Left ventricle myocardium inferior (tissue), 1 donor: ENCODE results near the gene P4HA2. TPM values are rescaled to one million over a fixed set of nuclear protein-coding genes. Genes with fewer than 3 reads are reported as not detected.
A peak's percentile ranks its signal among the peaks of the same experiment; 100 is the strongest.

Experiments
- DNase-seq: peaks from one replicate; pipeline ENCODE4 v3.0.0-alpha.2; 2020
- H3K27ac ChIP-seq: fragments of 200-600 bp; replicated peaks from 2 replicates; pipeline ENCODE4 v1.8.0; 2021
- H3K27me3 ChIP-seq: fragments of 200-600 bp; 2 replicates; pipeline ENCODE4 v1.8.0; 2021; ENCODE audit warnings: low read depth
- H3K36me3 ChIP-seq: fragments of 200-600 bp; 2 replicates; pipeline ENCODE4 v1.8.0; 2021
- H3K4me1 ChIP-seq: fragments of 200-600 bp; 2 replicates; pipeline ENCODE4 v1.8.0; 2021
- H3K4me3 ChIP-seq: fragments of 200-600 bp; 2 replicates; pipeline ENCODE4 v1.8.0; 2021; ENCODE audit warnings: mild to moderate bottlenecking, moderate library complexity
- H3K9me3 ChIP-seq: fragments of 200-600 bp; replicated peaks from 2 replicates; pipeline ENCODE4 v1.8.0; 2021
- CTCF ChIP-seq: fragments of 200-600 bp; IDR thresholded peaks from 2 replicates; pipeline ENCODE4 v1.8.0; 2021; ENCODE audit warnings: antibody characterized with exemption, mild to moderate bottlenecking, borderline replicate concordance
- intact Hi-C: fragments of 100-400 bp; cut with micrococcal nuclease; formaldehyde crosslinking; loops from one replicate; pipeline ENCODE4 v1.11.0; 2022
- total RNA-seq: library from RNA; stranded (reverse); fragmentation: NEBNext Ultra II Directional; extraction: Animal tissue kit (Norgen Biotek cat#: 25700); gene quantifications from one replicate; pipeline ENCODE4 v1.2.1, GENCODE V29; 2021
- donor health status: DM: no; HTN: yes; CAD: no; lungs with severe emphysema.

Gene P4HA2
- total RNA-seq, 1 donor from 2014 or later: 80.5 TPM

- H3K27me3 ChIP-seq: no peaks in the 10 kb centered on the region
- H3K9me3 ChIP-seq: no peaks in the 10 kb centered on the region
- no peaks in the 10 kb centered on the region for H3K36me3 ChIP-seq
- DNase-seq: no peak
- H3K4me3 ChIP-seq: no peak overlapping the region
- intact Hi-C loops: no loop called here
- H3K27ac ChIP-seq: no peak overlapping the region
- TF ChIP-seq CTCF: no peak
- peaks cover 58% of the 10 kb centered on the region for H3K4me1 ChIP-seq
Observed at GRCh38 chr5:132256086-132256782, 28.6 kb upstream of the P4HA2 start.

- Histone ChIP-seq H3K27ac (peak overlapping the region; percentile 68), H3K27me3 (no peaks in the 10 kb centered on the region), H3K4me1 (peaks cover 40% of the 10 kb centered on the region), H3K4me3 (no peak overlapping the region), H3K9me3 (no peaks in the 10 kb centered on the region), H3K36me3 (no peaks in the 10 kb centered on the region)
- DNase-seq: peak; percentile 64
- no peak for TF ChIP-seq CTCF
- intact Hi-C loops: no loop called here
Observed at GRCh38 chr5:132254321-132254977, 26.8 kb upstream of the P4HA2 start.

- Histone ChIP-seq H3K9me3 (no peaks in the 10 kb centered on the region), H3K4me3 (no peak overlapping the region), H3K27ac (peak overlapping the region; percentile 68), H3K27me3 (no peaks in the 10 kb centered on the region), H3K36me3 (no peaks in the 10 kb centered on the region), H3K4me1 (peaks cover 33% of the 10 kb centered on the region)
- DNase-seq: no peak
- TF ChIP-seq CTCF: no peak
- intact Hi-C loops: no loop called here
Observed at GRCh38 chr5:132253452-132254320, 26.0 kb upstream of the P4HA2 start.

- no peak for TF ChIP-seq CTCF
- Histone ChIP-seq H3K9me3 (peaks cover 1% of the 10 kb centered on the region), H3K4me3 (no peak overlapping the region), H3K36me3 (no peaks in the 10 kb centered on the region), H3K4me1 (peaks cover 26% of the 10 kb centered on the region), H3K27me3 (no peaks in the 10 kb centered on the region), H3K27ac (no peak overlapping the region)
- DNase-seq: no peak
- intact Hi-C loops: no loop called here
Observed at GRCh38 chr5:132253008-132253441, 25.4 kb upstream of the P4HA2 start.

- H3K4me3 ChIP-seq: no peak overlapping the region
- DNase-seq: no peak
- H3K9me3 ChIP-seq: peaks cover 19% of the 10 kb centered on the region
- H3K4me1 ChIP-seq: peaks cover 16% of the 10 kb centered on the region
- no peak overlapping the region for H3K27ac ChIP-seq
- intact Hi-C loops: no loop called here
- TF ChIP-seq CTCF: no peak
- no peaks in the 10 kb centered on the region for H3K27me3 ChIP-seq
- H3K36me3 ChIP-seq: no peaks in the 10 kb centered on the region
Observed at GRCh38 chr5:132251220-132251725, 23.6 kb upstream of the P4HA2 start.
